ENCODE data around the gene CLDN20.
"Not testable (repeated sequence)": the region's sequence is repeated elsewhere in the genome, so short reads cannot be mapped to it uniquely, and the experiment has no call there.

CLDN20 gene

GRCh38 chr6:155263373-155264063 lies at the start of gene CLDN20:
TSS of gene CLDN20 (plus strand) at chr6:155264013. CDS start at chr6:155275720, 11,707 bp downstream.
- Mint-ChIP-seq H3K27ac (no peak within 1 kb of the TSS), H3K4me1 (ENCODE audit: low read depth) (no peaks in the 10 kb centered on the region), H3K27me3 (no peaks in the 10 kb centered on the region), H3K9me3 (no peaks in the 10 kb centered on the region), H3K36me3 (ENCODE audit: low read depth) (peaks cover 60% of the 10 kb centered on the region), H3K4me3 (no peak within 1 kb of the TSS)
- intact Hi-C loops (cut with micrococcal nuclease), result no loop called here

GRCh38 chr6:155215906-155216305 lies 47.9 kb upstream of the CLDN20 start:
- Mint-ChIP-seq H3K27ac (no peak overlapping the region), H3K36me3 (ENCODE audit: low read depth) (no peaks in the 10 kb centered on the region), H3K9me3 (no peaks in the 10 kb centered on the region), H3K4me1 (ENCODE audit: low read depth) (peaks cover 15% of the 10 kb centered on the region), H3K4me3 (no peak overlapping the region), H3K27me3 (peaks cover 6% of the 10 kb centered on the region)
- intact Hi-C loops (cut with micrococcal nuclease), result no loop called here

GRCh38 chr6:155216312-155217046 lies 47.3 kb upstream of the CLDN20 start:
- Mint-ChIP-seq H3K36me3 (ENCODE audit: low read depth) (no peaks in the 10 kb centered on the region), H3K27me3 (peaks cover 6% of the 10 kb centered on the region), H3K27ac (no peak overlapping the region), H3K4me3 (no peak overlapping the region), H3K4me1 (ENCODE audit: low read depth) (peaks cover 21% of the 10 kb centered on the region), H3K9me3 (no peaks in the 10 kb centered on the region)
- intact Hi-C loops (cut with micrococcal nuclease), result no loop called here

GRCh38 chr6:155218711-155219110 lies 45.1 kb upstream of the CLDN20 start:
- H3K4me3 Mint-ChIP-seq; H3K36me3 Mint-ChIP-seq (ENCODE audit: low read depth); H3K9me3 Mint-ChIP-seq; intact Hi-C loops (cut with micrococcal nuclease); H3K27me3 Mint-ChIP-seq; H3K27ac Mint-ChIP-seq: not testable (repeated sequence)
- peaks cover 26% of the 10 kb centered on the region for H3K4me1 Mint-ChIP-seq (ENCODE audit: low read depth)

GRCh38 chr6:155219299-155219698 lies 44.5 kb upstream of the CLDN20 start:
- peaks cover 32% of the 10 kb centered on the region for H3K4me1 Mint-ChIP-seq (ENCODE audit: low read depth)
- peaks cover 6% of the 10 kb centered on the region for H3K27me3 Mint-ChIP-seq
- H3K36me3 Mint-ChIP-seq (ENCODE audit: low read depth), result no peaks in the 10 kb centered on the region
- intact Hi-C loops (cut with micrococcal nuclease), result no loop called here
- H3K4me3 Mint-ChIP-seq, result no peak overlapping the region
- H3K27ac Mint-ChIP-seq, result no peak overlapping the region
- no peaks in the 10 kb centered on the region for H3K9me3 Mint-ChIP-seq

GRCh38 chr6:155219858-155220301 lies 43.9 kb upstream of the CLDN20 start:
- H3K4me3 Mint-ChIP-seq, result no peak overlapping the region
- intact Hi-C loops (cut with micrococcal nuclease), result no loop called here
- peaks cover 6% of the 10 kb centered on the region for H3K27me3 Mint-ChIP-seq
- no peaks in the 10 kb centered on the region for H3K9me3 Mint-ChIP-seq
- no peaks in the 10 kb centered on the region for H3K36me3 Mint-ChIP-seq (ENCODE audit: low read depth)
- H3K27ac Mint-ChIP-seq, result no peak overlapping the region
- H3K4me1 Mint-ChIP-seq (ENCODE audit: low read depth), result peaks cover 37% of the 10 kb centered on the region

GRCh38 chr6:155221086-155221485 lies 42.7 kb upstream of the CLDN20 start:
- Mint-ChIP-seq H3K27me3 (peaks cover 4% of the 10 kb centered on the region), H3K9me3 (no peaks in the 10 kb centered on the region), H3K4me1 (ENCODE audit: low read depth) (peaks cover 43% of the 10 kb centered on the region), H3K4me3 (no peak overlapping the region), H3K27ac (peak overlapping the region; percentile 73), H3K36me3 (ENCODE audit: low read depth) (no peaks in the 10 kb centered on the region)
- intact Hi-C loops (cut with micrococcal nuclease), result no loop called here

GRCh38 chr6:155222506-155222905 lies 41.3 kb upstream of the CLDN20 start:
- no peak overlapping the region for H3K4me3 Mint-ChIP-seq
- no peaks in the 10 kb centered on the region for H3K27me3 Mint-ChIP-seq
- H3K36me3 Mint-ChIP-seq (ENCODE audit: low read depth), result no peaks in the 10 kb centered on the region
- no peaks in the 10 kb centered on the region for H3K9me3 Mint-ChIP-seq
- H3K4me1 Mint-ChIP-seq (ENCODE audit: low read depth), result peaks cover 43% of the 10 kb centered on the region
- no peak overlapping the region for H3K27ac Mint-ChIP-seq
- intact Hi-C loops (cut with micrococcal nuclease), result no loop called here

- no peaks in the 10 kb centered on the region for H3K27me3 Mint-ChIP-seq
- peaks cover 43% of the 10 kb centered on the region for H3K4me1 Mint-ChIP-seq (ENCODE audit: low read depth)
- intact Hi-C loops (cut with micrococcal nuclease), result no loop called here
- H3K36me3 Mint-ChIP-seq (ENCODE audit: low read depth), result no peaks in the 10 kb centered on the region
- H3K4me3 Mint-ChIP-seq, result no peak overlapping the region
- peak overlapping the region; percentile 47 for H3K27ac Mint-ChIP-seq
- no peaks in the 10 kb centered on the region for H3K9me3 Mint-ChIP-seq
Measured at GRCh38 chr6:155223646-155224451, 40.0 kb upstream of the CLDN20 start.

GRCh38 chr6:155224618-155225017 lies 39.2 kb upstream of the CLDN20 start:
- H3K4me3 Mint-ChIP-seq, result no peak overlapping the region
- H3K27ac Mint-ChIP-seq, result peak overlapping the region; percentile 47
- intact Hi-C loops (cut with micrococcal nuclease), result no loop called here

GRCh38 chr6:155227046-155227445 lies 36.8 kb upstream of the CLDN20 start:
- Mint-ChIP-seq H3K27ac (no peak overlapping the region), H3K36me3 (ENCODE audit: low read depth) (no peaks in the 10 kb centered on the region), H3K27me3 (no peaks in the 10 kb centered on the region), H3K9me3 (peaks cover 8% of the 10 kb centered on the region), H3K4me3 (no peak overlapping the region), H3K4me1 (ENCODE audit: low read depth) (peaks cover 20% of the 10 kb centered on the region)
- intact Hi-C loops (cut with micrococcal nuclease), result no loop called here

More at GRCh38 chr6:155224618-155225017, 39.2 kb upstream of the CLDN20 start:
- H3K9me3 Mint-ChIP-seq, result peaks cover 3% of the 10 kb centered on the region
- H3K27me3 Mint-ChIP-seq, result no peaks in the 10 kb centered on the region
- H3K36me3 Mint-ChIP-seq (ENCODE audit: low read depth), result no peaks in the 10 kb centered on the region
- peaks cover 40% of the 10 kb centered on the region for H3K4me1 Mint-ChIP-seq (ENCODE audit: low read depth)

- Mint-ChIP-seq H3K27ac (no peak overlapping the region), H3K36me3 (ENCODE audit: low read depth) (no peaks in the 10 kb centered on the region), H3K9me3 (peaks cover 8% of the 10 kb centered on the region), H3K4me1 (ENCODE audit: low read depth) (peaks cover 18% of the 10 kb centered on the region), H3K4me3 (no peak overlapping the region), H3K27me3 (no peaks in the 10 kb centered on the region)
- intact Hi-C loops (cut with micrococcal nuclease), result no loop called here
Measured at GRCh38 chr6:155228546-155229166, 35.2 kb upstream of the CLDN20 start.

GRCh38 chr6:155230975-155231374 lies 32.8 kb upstream of the CLDN20 start:
- intact Hi-C loops (cut with micrococcal nuclease); H3K36me3 Mint-ChIP-seq (ENCODE audit: low read depth); H3K27ac Mint-ChIP-seq; H3K4me3 Mint-ChIP-seq; H3K27me3 Mint-ChIP-seq; H3K4me1 Mint-ChIP-seq (ENCODE audit: low read depth); H3K9me3 Mint-ChIP-seq: not testable (repeated sequence)

GRCh38 chr6:155232848-155233247 lies 31.0 kb upstream of the CLDN20 start:
- H3K9me3 Mint-ChIP-seq, result peaks cover 13% of the 10 kb centered on the region
- H3K27me3 Mint-ChIP-seq, result no peaks in the 10 kb centered on the region
- no peak overlapping the region for H3K27ac Mint-ChIP-seq
- H3K4me3 Mint-ChIP-seq, result no peak overlapping the region
- no peaks in the 10 kb centered on the region for H3K36me3 Mint-ChIP-seq (ENCODE audit: low read depth)
- intact Hi-C loops (cut with micrococcal nuclease), result no loop called here
- no peaks in the 10 kb centered on the region for H3K4me1 Mint-ChIP-seq (ENCODE audit: low read depth)
